ENCODE measurements around the gene TMEM238L.

GRCh38 chr17:10754861-10755591 lies 48.9 kb downstream of the TMEM238L start:
- TF ChIP-seq JUN (IDR thresholded peaks at IDR 0.05; ENCODE audit: borderline replicate concordance, low read depth, low read length), result no peak
- no peak for TF ChIP-seq JUN (CRISPR knock-in tag; IDR thresholded peaks at IDR 0.05; ENCODE audit: borderline replicate concordance)
- TF ChIP-seq, protein P1, sequence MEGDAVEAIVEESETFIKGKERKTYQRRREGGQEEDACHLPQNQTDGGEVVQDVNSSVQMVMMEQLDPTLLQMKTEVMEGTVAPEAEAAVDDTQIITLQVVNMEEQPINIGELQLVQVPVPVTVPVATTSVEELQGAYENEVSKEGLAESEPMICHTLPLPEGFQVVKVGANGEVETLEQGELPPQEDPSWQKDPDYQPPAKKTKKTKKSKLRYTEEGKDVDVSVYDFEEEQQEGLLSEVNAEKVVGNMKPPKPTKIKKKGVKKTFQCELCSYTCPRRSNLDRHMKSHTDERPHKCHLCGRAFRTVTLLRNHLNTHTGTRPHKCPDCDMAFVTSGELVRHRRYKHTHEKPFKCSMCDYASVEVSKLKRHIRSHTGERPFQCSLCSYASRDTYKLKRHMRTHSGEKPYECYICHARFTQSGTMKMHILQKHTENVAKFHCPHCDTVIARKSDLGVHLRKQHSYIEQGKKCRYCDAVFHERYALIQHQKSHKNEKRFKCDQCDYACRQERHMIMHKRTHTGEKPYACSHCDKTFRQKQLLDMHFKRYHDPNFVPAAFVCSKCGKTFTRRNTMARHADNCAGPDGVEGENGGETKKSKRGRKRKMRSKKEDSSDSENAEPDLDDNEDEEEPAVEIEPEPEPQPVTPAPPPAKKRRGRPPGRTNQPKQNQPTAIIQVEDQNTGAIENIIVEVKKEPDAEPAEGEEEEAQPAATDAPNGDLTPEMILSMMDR (IDR thresholded peaks at IDR 0.05 in 2 of 3, conservative IDR thresholded peaks at IDR 0.05 in 1 of 3; ENCODE audit: insufficient read depth in 2 of 3, low read depth in 1 of 3, low read length in 3 of 3), result no peak
- no peak for TF ChIP-seq ZNF445 (CRISPR knock-in tag; IDR thresholded peaks at IDR 0.05; ENCODE audit: low read depth)

All from K562 (cell line).